HEK293T (cell line): ENCODE data around the gene PTPRCAP.

Experiments
- CTBP1 ChIP-seq: fragments of 450-650 bp; IDR thresholded peaks from 2 replicates; pipeline ENCODE4 v1.6.1; 2016; ENCODE audit warnings: borderline replicate concordance
- FOXM1 ChIP-seq: fragments of 450-650 bp; IDR thresholded peaks from 2 replicates; pipeline ENCODE4 v1.6.1; 2017; ENCODE audit warnings: mild to moderate bottlenecking, borderline replicate concordance
- PKNOX1 ChIP-seq: fragments of 450-650 bp; IDR thresholded peaks from 2 replicates; pipeline ENCODE4 v1.6.1; 2016

DNA sequence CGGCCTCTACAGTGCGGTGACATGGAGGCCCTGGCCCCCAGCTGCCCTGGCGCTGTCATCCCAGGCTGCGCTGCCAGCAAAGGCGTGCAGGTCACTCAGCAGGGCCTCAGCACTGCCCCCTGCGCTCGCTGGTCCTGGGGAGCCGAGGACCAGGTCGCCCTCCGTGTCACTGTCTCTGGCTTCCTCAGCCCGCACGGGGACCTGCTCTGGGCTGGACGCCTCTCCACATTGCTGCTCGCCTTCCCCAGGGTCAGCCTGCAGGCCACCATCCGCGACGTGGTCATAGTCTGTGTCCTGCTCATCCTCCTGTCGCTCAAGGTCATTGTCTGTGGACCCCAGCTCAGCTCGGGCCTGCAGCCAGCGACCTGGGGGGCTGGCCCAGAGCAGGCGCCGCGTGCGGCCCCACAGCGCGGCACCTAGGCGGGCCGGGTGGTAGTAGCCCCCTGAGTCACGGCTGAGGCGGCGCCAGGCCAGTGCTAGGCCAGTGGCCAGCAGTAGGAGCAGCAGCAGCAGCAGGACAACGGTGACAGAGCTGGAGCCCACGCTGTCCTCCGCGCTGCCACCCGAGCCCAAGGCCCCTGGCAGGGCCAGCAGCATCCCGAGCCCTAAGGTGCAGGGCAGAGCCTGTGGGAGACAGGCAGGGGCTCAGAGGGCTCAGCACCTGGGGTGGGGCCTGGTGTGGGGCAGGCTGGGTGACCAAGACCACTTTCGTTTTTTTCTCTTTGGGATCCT is 1.6 kb downstream of the PTPRCAP start:
- TF ChIP-seq PKNOX1 (no peak), FOXM1 (no peak), CTBP1 (no peak)
